ENCODE results near the gene PTPRD.
A peak's percentile ranks its signal among the peaks of the same experiment; 100 is the strongest.

The PTPRD gene

DNA sequence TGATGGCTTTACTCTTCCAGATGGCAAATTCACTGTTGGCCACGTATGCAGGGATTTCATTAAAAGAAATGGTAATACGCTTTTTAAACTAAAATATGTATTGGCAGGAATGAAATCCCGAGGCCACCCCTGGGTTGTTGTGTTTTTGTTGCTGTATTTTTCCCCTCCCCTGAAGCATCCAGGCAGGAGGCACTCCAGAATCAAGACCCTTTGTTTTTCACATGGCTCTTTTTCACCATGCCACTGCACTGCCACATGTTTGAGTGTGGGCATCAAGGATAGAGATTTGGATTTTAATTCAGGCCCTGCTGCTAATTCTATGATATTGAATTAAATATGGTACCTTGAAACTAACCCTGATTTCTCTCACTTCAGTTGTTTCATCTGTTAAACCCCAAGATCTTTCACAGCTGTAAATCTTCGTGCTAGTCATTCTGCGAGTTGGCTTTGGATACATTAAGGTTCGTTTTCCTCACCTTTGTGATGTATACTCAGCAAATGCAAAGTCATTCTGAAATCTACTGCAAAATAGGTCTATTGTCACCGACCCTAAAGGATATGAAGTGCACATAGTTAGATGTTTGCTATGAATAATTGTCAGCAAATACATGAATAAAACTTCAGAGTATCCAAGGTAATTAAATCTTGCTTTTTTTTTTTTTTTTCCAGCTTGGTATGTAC, 533.4 kb downstream of the PTPRD start:
- H3K4me3 ChIP-seq (replicated peaks; ENCODE audit: low read depth, low read length) = no peak overlapping the region
- TF ChIP-seq, protein P1, sequence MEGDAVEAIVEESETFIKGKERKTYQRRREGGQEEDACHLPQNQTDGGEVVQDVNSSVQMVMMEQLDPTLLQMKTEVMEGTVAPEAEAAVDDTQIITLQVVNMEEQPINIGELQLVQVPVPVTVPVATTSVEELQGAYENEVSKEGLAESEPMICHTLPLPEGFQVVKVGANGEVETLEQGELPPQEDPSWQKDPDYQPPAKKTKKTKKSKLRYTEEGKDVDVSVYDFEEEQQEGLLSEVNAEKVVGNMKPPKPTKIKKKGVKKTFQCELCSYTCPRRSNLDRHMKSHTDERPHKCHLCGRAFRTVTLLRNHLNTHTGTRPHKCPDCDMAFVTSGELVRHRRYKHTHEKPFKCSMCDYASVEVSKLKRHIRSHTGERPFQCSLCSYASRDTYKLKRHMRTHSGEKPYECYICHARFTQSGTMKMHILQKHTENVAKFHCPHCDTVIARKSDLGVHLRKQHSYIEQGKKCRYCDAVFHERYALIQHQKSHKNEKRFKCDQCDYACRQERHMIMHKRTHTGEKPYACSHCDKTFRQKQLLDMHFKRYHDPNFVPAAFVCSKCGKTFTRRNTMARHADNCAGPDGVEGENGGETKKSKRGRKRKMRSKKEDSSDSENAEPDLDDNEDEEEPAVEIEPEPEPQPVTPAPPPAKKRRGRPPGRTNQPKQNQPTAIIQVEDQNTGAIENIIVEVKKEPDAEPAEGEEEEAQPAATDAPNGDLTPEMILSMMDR (IDR thresholded peaks at IDR 0.05; ENCODE audit: low read depth, low read length, missing control alignments) = no peak
- DNase-seq (ENCODE audit: extremely low read depth, low read depth) = no peak

DNA sequence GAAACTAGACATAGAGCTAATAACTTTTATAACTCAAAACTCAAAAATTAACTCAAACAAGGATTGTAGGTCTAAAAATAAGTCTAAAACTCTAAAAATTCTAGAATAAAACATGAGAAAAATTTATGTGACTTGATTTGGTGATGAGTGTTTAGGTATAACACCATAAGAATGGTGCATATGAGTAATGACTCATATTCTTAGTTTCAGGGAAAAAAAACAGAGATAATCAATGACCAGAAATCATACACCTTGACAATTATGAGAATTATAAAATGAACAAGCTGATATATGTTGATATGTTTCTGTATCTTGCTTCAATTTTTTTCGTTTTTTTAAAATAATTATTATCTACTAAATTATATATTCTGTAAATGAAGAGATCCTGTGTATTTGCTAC, 541.2 kb downstream of the PTPRD start:
- H3K4me3 ChIP-seq (replicated peaks; ENCODE audit: low read depth, low read length) = no peak overlapping the region
- TF ChIP-seq, protein P1 (IDR thresholded peaks at IDR 0.05; ENCODE audit: low read depth, low read length, missing control alignments) = no peak
- DNase-seq (ENCODE audit: extremely low read depth, low read depth) = no peak

- H3K4me3 ChIP-seq (replicated peaks; ENCODE audit: low read depth, low read length) = no peak overlapping the region
- TF ChIP-seq, protein P1 (IDR thresholded peaks at IDR 0.05; ENCODE audit: low read depth, low read length, missing control alignments) = no peak
- DNase-seq (ENCODE audit: extremely low read depth, low read depth) = no peak
Observed at GRCh38 chr9:10062629-10063395, 550.0 kb downstream of the PTPRD start.

GRCh38 chr9:10059044-10059443, 553.8 kb downstream of the PTPRD start:
- peak; percentile 2 for DNase-seq (ENCODE audit: extremely low read depth, low read depth)
- TF ChIP-seq, protein P1 (IDR thresholded peaks at IDR 0.05; ENCODE audit: low read depth, low read length, missing control alignments) = no peak
- H3K4me3 ChIP-seq (replicated peaks; ENCODE audit: low read depth, low read length) = no peak overlapping the region

- DNase-seq (ENCODE audit: extremely low read depth, low read depth) = no peak
- H3K4me3 ChIP-seq (replicated peaks; ENCODE audit: low read depth, low read length) = no peak overlapping the region
- TF ChIP-seq, protein P1 (IDR thresholded peaks at IDR 0.05; ENCODE audit: low read depth, low read length, missing control alignments) = no peak
Observed at GRCh38 chr9:10055886-10056395, 556.9 kb downstream of the PTPRD start.

- H3K4me3 ChIP-seq (replicated peaks; ENCODE audit: low read depth, low read length) = no peak overlapping the region
- TF ChIP-seq, protein P1 (IDR thresholded peaks at IDR 0.05; ENCODE audit: low read depth, low read length, missing control alignments) = no peak
- no peak for DNase-seq (ENCODE audit: extremely low read depth, low read depth)
Observed at GRCh38 chr9:10054456-10054855, 558.3 kb downstream of the PTPRD start.
